SIG-M5 treated with dmso at 0.1 percent for 504 hours (cell line): ENCODE measurements around the gene C1D.
"Not testable (repeated sequence)": the region's sequence is repeated elsewhere in the genome, so short reads cannot be mapped to it uniquely, and the experiment has no call there.

ENCODE experiments used
- DNase-seq: peaks from one replicate; lab custom pipeline; 2025; ENCODE audit not compliant: unreplicated experiment; lab: John Stamatoyannopoulos, UW

Gene C1D

DNA sequence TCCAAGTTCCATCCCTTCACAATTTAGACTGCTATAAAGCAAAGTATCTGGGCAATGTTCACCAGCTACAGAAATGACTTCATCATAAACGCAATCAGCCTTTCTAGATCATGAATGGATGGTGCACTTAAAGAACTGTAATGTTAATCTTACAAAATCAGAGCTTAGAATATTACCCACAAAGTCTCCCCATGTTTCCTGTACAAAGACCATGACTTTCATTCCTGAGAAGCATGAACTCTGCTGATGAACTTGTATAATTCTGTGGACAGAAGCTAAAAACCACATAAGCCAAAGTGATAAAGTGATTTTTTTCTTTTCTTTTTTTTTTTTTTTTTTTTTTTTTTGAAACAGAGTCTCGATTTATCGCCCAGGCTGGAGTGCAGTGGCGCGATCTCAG lies 53.3 kb downstream of the C1D start:
- no peak for DNase-seq

- DNase-seq = no peak
These were observed 62.5 kb downstream of the C1D start for GRCh38 chr2:68000170-68000825.

DNA sequence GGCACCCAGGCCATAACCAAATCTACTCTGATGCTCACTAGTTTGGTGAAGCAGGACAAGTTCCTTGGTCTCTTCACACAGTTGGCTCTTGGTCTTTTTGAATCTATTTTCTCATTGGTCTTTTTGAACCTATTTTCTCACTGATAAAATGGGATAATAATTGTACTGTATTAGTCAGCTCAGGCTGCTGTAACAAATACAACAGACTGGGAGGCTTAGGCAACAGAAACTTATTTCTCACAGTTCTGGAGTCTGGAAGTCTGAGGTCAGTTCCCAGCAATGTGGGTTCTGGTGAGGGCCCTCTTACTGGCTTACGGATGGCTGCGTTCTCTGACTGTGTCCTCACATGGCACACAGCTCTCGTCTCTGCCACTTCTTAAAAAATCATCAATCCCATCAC lies 63.5 kb downstream of the C1D start:
- DNase-seq = no peak

- DNase-seq = no peak
These were observed 64.9 kb downstream of the C1D start for GRCh38 chr2:67997903-67998302.

GRCh38 chr2:67997528-67997900 lies 65.3 kb downstream of the C1D start:
- no peak for DNase-seq

- DNase-seq = no peak
These were observed 65.9 kb downstream of the C1D start for GRCh38 chr2:67996772-67997527.

- no peak for DNase-seq
These were observed 68.1 kb downstream of the C1D start for GRCh38 chr2:67994716-67995115.

DNA sequence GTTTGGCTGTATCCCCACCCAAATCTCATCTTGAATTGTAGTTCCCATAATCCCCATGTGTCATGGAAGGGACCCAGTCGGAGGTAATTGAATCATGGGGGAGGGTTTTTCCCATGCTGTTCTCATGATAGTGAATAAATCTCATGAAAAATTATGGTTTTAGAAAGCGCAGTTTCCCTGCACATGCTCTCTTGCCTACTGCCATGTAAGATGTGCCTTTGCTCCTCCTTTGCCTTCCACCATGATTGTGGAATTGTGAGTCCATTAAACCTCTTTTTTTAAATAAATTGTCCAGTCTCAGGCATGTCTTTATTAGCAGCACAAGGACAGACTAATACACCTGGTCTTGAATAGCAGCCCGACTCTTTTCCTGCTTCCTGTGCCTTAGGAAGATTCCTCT lies 68.7 kb downstream of the C1D start:
- DNase-seq = not testable (repeated sequence)

- DNase-seq = no peak
These were observed 69.5 kb downstream of the C1D start for GRCh38 chr2:67993329-67993728.

DNA sequence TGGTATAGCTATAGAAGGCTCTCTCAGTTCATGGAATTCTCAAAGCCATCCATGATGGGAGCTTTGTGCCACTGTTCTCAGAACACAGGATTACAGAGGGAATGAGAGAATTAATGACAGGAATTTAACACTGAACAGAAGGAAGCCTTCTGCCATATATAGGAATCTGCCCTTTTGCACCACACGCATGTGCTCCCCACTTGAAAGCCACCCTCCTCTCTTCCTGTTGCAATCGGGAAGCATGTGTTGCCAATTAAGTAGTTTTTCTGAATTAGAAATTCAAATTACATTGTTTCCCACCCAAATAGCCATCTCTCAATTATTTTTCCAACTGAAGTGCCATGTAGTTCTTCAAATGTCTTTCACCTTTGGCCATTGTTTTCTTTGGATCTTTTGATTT lies 71.3 kb downstream of the C1D start:
- no peak for DNase-seq
